Measurements from ENCODE around the gene KRTAP19-4. TPM values are rescaled to one million over a fixed set of nuclear protein-coding genes. Genes with fewer than 3 reads are reported as not detected.

KRTAP19-4 gene
- polyA plus RNA-seq, 3 donors from 2014 or later, result not detected

- Mint-ChIP-seq H3K4me3 (no peak overlapping the region), H3K9me3 (peaks cover 2 to 24% (median 7%) of the 10 kb centered on the region in 6 donors), H3K27ac (no peak overlapping the region), H3K27me3 (ENCODE audit: low read depth in 3 of 3) (no peaks in the 10 kb centered on the region), H3K4me1 (no peaks in the 10 kb centered on the region), H3K36me3 (no peaks in the 10 kb centered on the region)
- DNase-seq, result no peak
These were observed 27.9 kb downstream of the KRTAP19-4 start for GRCh38 chr21:30468900-30469714.

GRCh38 chr21:30463713-30464112, 33.3 kb downstream of the KRTAP19-4 start:
- H3K27me3 Mint-ChIP-seq (ENCODE audit: low read depth in 3 of 3), result no peaks in the 10 kb centered on the region
- H3K27ac Mint-ChIP-seq, result no peak overlapping the region
- no peaks in the 10 kb centered on the region for H3K36me3 Mint-ChIP-seq
- H3K9me3 Mint-ChIP-seq, result peaks cover 0 to 23% (median 8%) of the 10 kb centered on the region in 6 donors
- no peaks in the 10 kb centered on the region for H3K4me1 Mint-ChIP-seq
- DNase-seq, result no peak
- no peak overlapping the region for H3K4me3 Mint-ChIP-seq

- H3K4me1 Mint-ChIP-seq, result no peaks in the 10 kb centered on the region
- H3K27me3 Mint-ChIP-seq (ENCODE audit: low read depth in 3 of 3), result no peaks in the 10 kb centered on the region
- H3K27ac Mint-ChIP-seq, result no peak overlapping the region
- no peaks in the 10 kb centered on the region for H3K36me3 Mint-ChIP-seq
- peaks cover 2 to 29% (median 6%) of the 10 kb centered on the region in 6 donors for H3K9me3 Mint-ChIP-seq
- no peak overlapping the region for H3K4me3 Mint-ChIP-seq
- DNase-seq, result no peak
These were observed 48.5 kb downstream of the KRTAP19-4 start for GRCh38 chr21:30448514-30448913.

GRCh38 chr21:30447056-30447455, 49.9 kb downstream of the KRTAP19-4 start:
- H3K27me3 Mint-ChIP-seq (ENCODE audit: low read depth in 3 of 3), result no peaks in the 10 kb centered on the region
- no peak for DNase-seq
- H3K27ac Mint-ChIP-seq, result no peak overlapping the region
- no peak overlapping the region for H3K4me3 Mint-ChIP-seq
- H3K36me3 Mint-ChIP-seq, result no peaks in the 10 kb centered on the region
- no peaks in the 10 kb centered on the region for H3K4me1 Mint-ChIP-seq
- peaks cover 2 to 33% (median 7%) of the 10 kb centered on the region in 6 donors for H3K9me3 Mint-ChIP-seq

Other genes starting within 250 kb of the KRTAP19-4 start
- gene KRTAP24-1, start 214.2 kb downstream of the KRTAP19-4 start, polyA plus RNA-seq, result not detected
- gene KRTAP25-1, start 207.7 kb downstream of the KRTAP19-4 start, polyA plus RNA-seq, result not detected
- not detected for gene KRTAP26-1, start 176.8 kb downstream of the KRTAP19-4 start, polyA plus RNA-seq
- gene KRTAP27-1, start 159.5 kb downstream of the KRTAP19-4 start, polyA plus RNA-seq, result not detected
- gene KRTAP23-1, start 148.6 kb downstream of the KRTAP19-4 start, polyA plus RNA-seq, result not detected
- gene KRTAP13-2, start 124.9 kb downstream of the KRTAP19-4 start, polyA plus RNA-seq, result not detected
- not detected for gene KRTAP13-1, start 101.1 kb downstream of the KRTAP19-4 start, polyA plus RNA-seq
- gene KRTAP13-3, start 71.2 kb downstream of the KRTAP19-4 start, polyA plus RNA-seq, result not detected
- not detected for gene KRTAP13-4, start 66.9 kb downstream of the KRTAP19-4 start, polyA plus RNA-seq
- not detected for gene KRTAP15-1, start 56.9 kb downstream of the KRTAP19-4 start, polyA plus RNA-seq
- not detected for gene KRTAP19-1, start 16.8 kb downstream of the KRTAP19-4 start, polyA plus RNA-seq
- not detected for gene KRTAP19-2, start 9.7 kb downstream of the KRTAP19-4 start, polyA plus RNA-seq
- not detected for gene KRTAP19-3, start 5.2 kb downstream of the KRTAP19-4 start, polyA plus RNA-seq
- not detected for gene KRTAP19-5, start 5.0 kb upstream of the KRTAP19-4 start, polyA plus RNA-seq
- gene KRTAP19-6, start 44.7 kb upstream of the KRTAP19-4 start, polyA plus RNA-seq, result not detected
- gene KRTAP19-7, start 64.1 kb upstream of the KRTAP19-4 start, polyA plus RNA-seq, result not detected
- not detected for gene KRTAP22-2, start 93.2 kb upstream of the KRTAP19-4 start, polyA plus RNA-seq
- gene KRTAP6-3, start 95.3 kb upstream of the KRTAP19-4 start, polyA plus RNA-seq, result not detected
- not detected for gene KRTAP6-2, start 101.7 kb upstream of the KRTAP19-4 start, polyA plus RNA-seq
- not detected for gene KRTAP22-1, start 103.9 kb upstream of the KRTAP19-4 start, polyA plus RNA-seq
- gene KRTAP6-1, start 116.8 kb upstream of the KRTAP19-4 start, polyA plus RNA-seq, result not detected
- gene KRTAP20-1, start 119.3 kb upstream of the KRTAP19-4 start, polyA plus RNA-seq, result not detected
- gene KRTAP20-4, start 123.5 kb upstream of the KRTAP19-4 start, polyA plus RNA-seq, result not detected
- gene KRTAP20-2, start 138.0 kb upstream of the KRTAP19-4 start, polyA plus RNA-seq, result not detected
- not detected for gene KRTAP20-3, start 145.7 kb upstream of the KRTAP19-4 start, polyA plus RNA-seq
- not detected for gene KRTAP21-3, start 221.6 kb upstream of the KRTAP19-4 start, polyA plus RNA-seq

Data from immature natural killer cell (primary cell).